Mucosa of rectum (tissue), 2 donors: ENCODE measurements around the gene TRIP6.
A peak's percentile ranks its signal among the peaks of the same experiment; 100 is the strongest.

Experiments used
- H3K27ac ChIP-seq, 2 donors: one replicate each; pipeline ENCODE4 v1.7.0; 2013; ENCODE audit warnings: inconsistent platforms in 2 of 2, low read depth in 2 of 2, low read length in 2 of 2
- H3K27me3 ChIP-seq, 2 donors: one replicate each; pipeline ENCODE4 v1.7.0; 2013; ENCODE audit warnings: low read length in 2 of 2; ENCODE audit not compliant: control insufficient read depth in 2 of 2, insufficient read depth in 2 of 2
- H3K36me3 ChIP-seq, 2 donors: one replicate each; pipeline ENCODE4 v1.7.0; 2013; ENCODE audit warnings: low read length in 2 of 2; ENCODE audit not compliant: control insufficient read depth in 2 of 2, insufficient read depth in 2 of 2
- H3K4me1 ChIP-seq, 2 donors: one replicate each; pipeline ENCODE4 v1.7.0; 2013; ENCODE audit warnings: low read length in 2 of 2, mild to moderate bottlenecking in 1 of 2; ENCODE audit not compliant: control insufficient read depth in 2 of 2, insufficient read depth in 2 of 2
- H3K4me3 ChIP-seq, 2 donors: one replicate each; pipeline ENCODE4 v1.7.0; 2013; ENCODE audit warnings: low read length in 2 of 2
- H3K9ac ChIP-seq, 2 donors: one replicate each; pipeline ENCODE4 v1.7.0; 2013; ENCODE audit warnings: low read length in 2 of 2, low read depth in 1 of 2, mild to moderate bottlenecking in 1 of 2
- H3K9me3 ChIP-seq, 2 donors: one replicate each; pipeline ENCODE4 v1.7.0; 2013; ENCODE audit warnings: low read length in 2 of 2; ENCODE audit not compliant: control insufficient read depth in 2 of 2
- donor health status: healthy.
- donor health status: Normal muscosa, but diverticular disease.

Gene TRIP6

GRCh38 chr7:100867040-100867775, at the start of gene TRIP6:
Gene TRIP6, plus strand, starts transcription at chr7:100867387. Its CDS starts 111 bp downstream, at chr7:100867498.
- peak within 1 kb of the TSS; percentile 69 to 76 for H3K4me3 ChIP-seq
- peak within 1 kb of the TSS; percentile 78 to 91 for H3K27ac ChIP-seq
- peaks cover 12 to 14% of the 10 kb centered on the region in 2 donors for H3K36me3 ChIP-seq
- no peaks in the 10 kb centered on the region for H3K9me3 ChIP-seq
- peak within 1 kb of the TSS; percentile 81 to 88 for H3K9ac ChIP-seq
- no peaks in the 10 kb centered on the region for H3K27me3 ChIP-seq
- peaks cover 17 to 18% of the 10 kb centered on the region in 2 donors for H3K4me1 ChIP-seq

GRCh38 chr7:100818366-100818765, 48.8 kb upstream of the TRIP6 start:
- Histone ChIP-seq H3K27ac (no peak overlapping the region), H3K36me3 (peaks cover 27 to 35% of the 10 kb centered on the region in 2 donors), H3K4me1 (no peaks in the 10 kb centered on the region), H3K9me3 (no peaks in the 10 kb centered on the region), H3K27me3 (no peaks in the 10 kb centered on the region), H3K4me3 (no peak overlapping the region), H3K9ac (no peak overlapping the region)

GRCh38 chr7:100818825-100819224, 48.4 kb upstream of the TRIP6 start:
- Histone ChIP-seq H3K4me3 (no peak overlapping the region), H3K4me1 (no peaks in the 10 kb centered on the region), H3K27me3 (no peaks in the 10 kb centered on the region), H3K36me3 (peaks cover 26 to 35% of the 10 kb centered on the region in 2 donors), H3K27ac (no peak overlapping the region), H3K9me3 (no peaks in the 10 kb centered on the region), H3K9ac (no peak overlapping the region)

- H3K9ac ChIP-seq, result no peak overlapping the region
- peaks cover 0 to 3% of the 10 kb centered on the region in 2 donors for H3K4me1 ChIP-seq
- no peak overlapping the region for H3K27ac ChIP-seq
- no peaks in the 10 kb centered on the region for H3K9me3 ChIP-seq
- H3K36me3 ChIP-seq, result peaks cover 26 to 32% of the 10 kb centered on the region in 2 donors
- no peak overlapping the region for H3K4me3 ChIP-seq
- no peaks in the 10 kb centered on the region for H3K27me3 ChIP-seq
These were observed 47.6 kb upstream of the TRIP6 start for GRCh38 chr7:100819586-100819985.

GRCh38 chr7:100822236-100823139, 44.7 kb upstream of the TRIP6 start:
- Histone ChIP-seq H3K4me1 (peaks cover 16 to 17% of the 10 kb centered on the region in 2 donors), H3K36me3 (peaks cover 20 to 26% of the 10 kb centered on the region in 2 donors), H3K27ac (no peak overlapping the region), H3K9ac (no peak overlapping the region), H3K27me3 (no peaks in the 10 kb centered on the region), H3K4me3 (no peak overlapping the region), H3K9me3 (no peaks in the 10 kb centered on the region)

GRCh38 chr7:100823140-100823525, 44.1 kb upstream of the TRIP6 start:
- no peak overlapping the region for H3K4me3 ChIP-seq

GRCh38 chr7:100823534-100823933, 43.7 kb upstream of the TRIP6 start:
- peaks cover 20 to 22% of the 10 kb centered on the region in 2 donors for H3K36me3 ChIP-seq
- H3K4me1 ChIP-seq, result peaks cover 16 to 23% of the 10 kb centered on the region in 2 donors
- no peak overlapping the region for H3K27ac ChIP-seq

More at GRCh38 chr7:100823140-100823525, 44.1 kb upstream of the TRIP6 start:
- H3K4me1 ChIP-seq, result peaks cover 16 to 23% of the 10 kb centered on the region in 2 donors
- no peaks in the 10 kb centered on the region for H3K9me3 ChIP-seq
- no peaks in the 10 kb centered on the region for H3K27me3 ChIP-seq
- no peak overlapping the region for H3K27ac ChIP-seq
- H3K9ac ChIP-seq, result no peak overlapping the region
- peaks cover 20 to 26% of the 10 kb centered on the region in 2 donors for H3K36me3 ChIP-seq

GRCh38 chr7:100824499-100825214, 42.5 kb upstream of the TRIP6 start:
- no peaks in the 10 kb centered on the region for H3K9me3 ChIP-seq
- peak overlapping the region in 1 of 2 donors; percentile 68 for H3K27ac ChIP-seq
- H3K36me3 ChIP-seq, result peaks cover 16 to 19% of the 10 kb centered on the region in 2 donors
- H3K27me3 ChIP-seq, result no peaks in the 10 kb centered on the region
- peak overlapping the region; percentile 74 to 80 for H3K4me3 ChIP-seq
- peak overlapping the region in 1 of 2 donors; percentile 79 for H3K9ac ChIP-seq
- peaks cover 16 to 23% of the 10 kb centered on the region in 2 donors for H3K4me1 ChIP-seq

More at GRCh38 chr7:100823534-100823933, 43.7 kb upstream of the TRIP6 start:
- Histone ChIP-seq H3K27me3 (no peaks in the 10 kb centered on the region), H3K9ac (no peak overlapping the region), H3K4me3 (no peak overlapping the region), H3K9me3 (no peaks in the 10 kb centered on the region)

GRCh38 chr7:100825215-100825671, 41.9 kb upstream of the TRIP6 start:
- Histone ChIP-seq H3K27me3 (no peaks in the 10 kb centered on the region), H3K27ac (peak overlapping the region; percentile 48 to 68), H3K4me3 (peak overlapping the region; percentile 74 to 80), H3K4me1 (peaks cover 16 to 23% of the 10 kb centered on the region in 2 donors), H3K36me3 (peaks cover 12 to 14% of the 10 kb centered on the region in 2 donors), H3K9ac (peak overlapping the region; percentile 70 to 79), H3K9me3 (no peaks in the 10 kb centered on the region)
